Calu3 (cell line): Measurements from ENCODE around the gene MASP1. TPM values are rescaled to one million over a fixed set of nuclear protein-coding genes. Genes with fewer than 3 reads are reported as not detected.

Source experiments
- BruUV-seq: library from RNA; stranded (reverse); fragments of 400-500 nt; replicated peaks from 2 replicates; lab custom pipeline; 2021; lab: Mats Ljungman, UMichigan
- CTCF ChIA-PET: fragments of 300-600 bp; sonication (Branson Sonifier 250); formaldehyde crosslinking; loops from one replicate; lab custom pipeline; 2022; ENCODE audit warnings: antibody characterized with exemption; lab: Charles Lee
- DNase-seq: peaks from one replicate; pipeline ENCODE4 v3.0.0; 2022
- H3K27ac Mint-ChIP-seq: one replicate; pipeline ENCODE4 v1.8.0; 2022; ENCODE audit warnings: mixed read lengths; ENCODE audit not compliant: unreplicated experiment
- H3K27me3 Mint-ChIP-seq: one replicate; pipeline ENCODE4 v1.8.0; 2022; ENCODE audit warnings: mixed read lengths; ENCODE audit not compliant: unreplicated experiment
- H3K36me3 Mint-ChIP-seq: one replicate; pipeline ENCODE4 v1.8.0; 2022; ENCODE audit warnings: mild to moderate bottlenecking, moderate library complexity, mixed read lengths; ENCODE audit not compliant: insufficient read depth, unreplicated experiment
- H3K4me1 Mint-ChIP-seq: one replicate; pipeline ENCODE4 v1.8.0; 2022; ENCODE audit warnings: mild to moderate bottlenecking, low read depth, mixed read lengths; ENCODE audit not compliant: unreplicated experiment
- H3K4me3 Mint-ChIP-seq: one replicate; pipeline ENCODE4 v1.8.0; 2022; ENCODE audit warnings: mild to moderate bottlenecking, low read depth, moderate library complexity, mixed read lengths; ENCODE audit not compliant: unreplicated experiment
- H3K9me3 Mint-ChIP-seq: one replicate; pipeline ENCODE4 v1.8.0; 2022; ENCODE audit warnings: low read depth, mixed read lengths; ENCODE audit not compliant: unreplicated experiment
- CTCF ChIP-seq: fragments of 200-600 bp; IDR thresholded peaks from one replicate; pipeline ENCODE4 v1.8.0; 2022; ENCODE audit warnings: antibody characterized with exemption; ENCODE audit not compliant: unreplicated experiment
- intact Hi-C: fragments of 100-400 bp; cut with micrococcal nuclease; formaldehyde crosslinking; loops from one replicate; pipeline ENCODE4 v1.10.0; 2022; ENCODE audit not compliant: unreplicated experiment
- total RNA-seq: library from RNA; stranded (reverse); gene quantifications from 2 replicates; pipeline ENCODE4 v1.2.3, GENCODE V29; 2022

The MASP1 gene
- total RNA-seq, 1 experiment from 2014 or later: 0.59 TPM

- Mint-ChIP-seq H3K9me3 (no peaks in the 10 kb centered on the region), H3K27ac (no peak overlapping the region), H3K27me3 (peaks cover 19% of the 10 kb centered on the region), H3K36me3 (no peaks in the 10 kb centered on the region), H3K4me1 (no peaks in the 10 kb centered on the region), H3K4me3 (no peak overlapping the region)
- CTCF ChIA-PET: interaction anchor here (1.2 kb wide), 1 partner anchor 351 kb away, joined by 3 read pairs; no protein-coding TSS in a partner anchor
- BruUV-seq: no TSS peak
- no peak for DNase-seq
- TF ChIP-seq CTCF: peak; percentile 13
- intact Hi-C loops: no loop called here
Measured at GRCh38 chr3:187328691-187329090, 37.2 kb upstream of the MASP1 start.

GRCh38 chr3:187327845-187328244 is 36.3 kb upstream of the MASP1 start:
- no peak overlapping the region for H3K27ac Mint-ChIP-seq

GRCh38 chr3:187325632-187326031 is 34.1 kb upstream of the MASP1 start:
- Mint-ChIP-seq H3K27me3 (no peaks in the 10 kb centered on the region), H3K9me3 (no peaks in the 10 kb centered on the region), H3K36me3 (no peaks in the 10 kb centered on the region), H3K4me3 (no peak overlapping the region), H3K4me1 (no peaks in the 10 kb centered on the region), H3K27ac (no peak overlapping the region)
- no TSS peak for BruUV-seq
- no peak for DNase-seq
- intact Hi-C loops: no loop called here
- no peak for TF ChIP-seq CTCF
- CTCF ChIA-PET: interaction anchor here (1.6 kb wide), 1 partner anchor 353 kb away, joined by 3 read pairs; no protein-coding TSS in a partner anchor

More at GRCh38 chr3:187327845-187328244, 36.3 kb upstream of the MASP1 start:
- Mint-ChIP-seq H3K27me3 (peaks cover 16% of the 10 kb centered on the region), H3K4me3 (no peak overlapping the region), H3K9me3 (no peaks in the 10 kb centered on the region), H3K4me1 (no peaks in the 10 kb centered on the region), H3K36me3 (no peaks in the 10 kb centered on the region)
- no peak for DNase-seq
- BruUV-seq: no TSS peak
- intact Hi-C loops: no loop called here
- CTCF ChIA-PET: interaction anchor here (0.8 to 1.2 kb wide), 2 partner anchors 208 to 352 kb away, joined by 3 read pairs; no protein-coding TSS in a partner anchor
- no peak for TF ChIP-seq CTCF

GRCh38 chr3:187323091-187323490 is 31.6 kb upstream of the MASP1 start:
- CTCF ChIA-PET: interaction anchor here (1.6 to 10.1 kb wide), 2 partner anchors 17 to 357 kb away, joined by 4 to 395 read pairs; no protein-coding TSS in a partner anchor
- H3K27me3 Mint-ChIP-seq: peaks cover 9% of the 10 kb centered on the region
- H3K4me1 Mint-ChIP-seq: peaks cover 8% of the 10 kb centered on the region
- H3K27ac Mint-ChIP-seq: no peak overlapping the region
- no peaks in the 10 kb centered on the region for H3K9me3 Mint-ChIP-seq
- TF ChIP-seq CTCF: no peak
- intact Hi-C loops: no loop called here
- no peak for DNase-seq
- H3K36me3 Mint-ChIP-seq: no peaks in the 10 kb centered on the region
- no TSS peak for BruUV-seq
- H3K4me3 Mint-ChIP-seq: no peak overlapping the region
